HG03103 (cell line): Measurements from ENCODE around the gene TRAF3.

ENCODE experiments used
- ATAC-seq: cut with Tn5 transposase; IDR thresholded peaks from one replicate; pipeline ENCODE4 v1.9.1; 2021; ENCODE audit warnings: low read depth; ENCODE audit not compliant: unreplicated experiment

The TRAF3 gene

DNA sequence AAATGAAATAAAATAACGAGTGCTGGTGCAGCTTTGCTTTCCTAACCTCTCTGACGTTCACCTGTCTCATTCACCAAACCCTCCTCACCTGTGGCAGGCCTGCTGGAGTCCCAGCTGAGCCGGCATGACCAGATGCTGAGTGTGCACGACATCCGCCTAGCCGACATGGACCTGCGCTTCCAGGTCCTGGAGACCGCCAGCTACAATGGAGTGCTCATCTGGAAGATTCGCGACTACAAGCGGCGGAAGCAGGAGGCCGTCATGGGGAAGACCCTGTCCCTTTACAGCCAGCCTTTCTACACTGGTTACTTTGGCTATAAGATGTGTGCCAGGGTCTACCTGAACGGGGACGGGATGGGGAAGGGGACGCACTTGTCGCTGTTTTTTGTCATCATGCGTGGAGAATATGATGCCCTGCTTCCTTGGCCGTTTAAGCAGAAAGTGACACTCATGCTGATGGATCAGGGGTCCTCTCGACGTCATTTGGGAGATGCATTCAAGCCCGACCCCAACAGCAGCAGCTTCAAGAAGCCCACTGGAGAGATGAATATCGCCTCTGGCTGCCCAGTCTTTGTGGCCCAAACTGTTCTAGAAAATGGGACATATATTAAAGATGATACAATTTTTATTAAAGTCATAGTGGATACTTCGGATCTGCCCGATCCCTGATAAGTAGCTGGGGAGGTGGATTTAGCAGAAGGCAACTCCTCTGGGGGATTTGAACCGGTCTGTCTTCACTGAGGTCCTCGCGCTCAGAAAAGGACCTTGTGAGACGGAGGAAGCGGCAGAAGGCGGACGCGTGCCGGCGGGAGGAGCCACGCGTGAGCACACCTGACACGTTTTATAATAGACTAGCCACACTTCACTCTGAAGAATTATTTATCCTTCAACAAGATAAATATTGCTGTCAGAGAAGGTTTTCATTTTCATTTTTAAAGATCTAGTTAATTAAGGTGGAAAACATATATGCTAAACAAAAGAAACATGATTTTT lies 128.2 kb downstream of the TRAF3 start:
- ATAC-seq, result no peak

DNA sequence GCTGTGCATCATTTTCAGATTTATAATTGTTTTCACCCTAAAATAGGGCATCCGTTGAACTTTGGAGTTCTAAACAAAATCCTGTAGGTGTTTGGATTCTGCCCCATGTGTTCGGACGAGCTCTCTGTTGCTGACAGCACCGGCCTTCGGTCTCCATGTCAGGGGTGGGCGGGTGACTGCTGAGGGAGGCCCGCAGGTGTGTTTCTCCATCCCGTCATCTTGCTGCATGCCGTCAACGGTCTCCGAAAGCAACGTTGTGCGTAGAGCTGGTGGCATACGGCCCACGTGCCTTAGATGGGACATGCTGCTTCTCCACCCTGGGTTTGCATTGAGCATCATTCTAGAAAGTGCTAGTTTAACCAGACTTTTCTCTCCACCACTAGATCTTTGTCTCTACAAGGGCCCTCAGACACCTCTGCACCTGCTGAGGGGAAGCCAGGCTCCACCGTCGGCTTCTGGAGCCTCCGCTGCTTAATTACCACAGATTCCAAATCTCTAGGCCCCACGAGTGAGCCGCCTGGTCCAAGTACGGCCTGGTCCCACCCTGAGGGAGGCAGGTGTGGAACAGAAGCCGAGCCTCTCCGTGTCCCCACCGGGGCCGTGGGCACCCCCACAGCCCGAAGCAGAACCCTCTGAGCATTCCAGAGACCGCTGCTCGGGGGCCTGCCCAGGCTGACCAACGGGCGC lies 129.5 kb downstream of the TRAF3 start:
- ATAC-seq, result no peak

DNA sequence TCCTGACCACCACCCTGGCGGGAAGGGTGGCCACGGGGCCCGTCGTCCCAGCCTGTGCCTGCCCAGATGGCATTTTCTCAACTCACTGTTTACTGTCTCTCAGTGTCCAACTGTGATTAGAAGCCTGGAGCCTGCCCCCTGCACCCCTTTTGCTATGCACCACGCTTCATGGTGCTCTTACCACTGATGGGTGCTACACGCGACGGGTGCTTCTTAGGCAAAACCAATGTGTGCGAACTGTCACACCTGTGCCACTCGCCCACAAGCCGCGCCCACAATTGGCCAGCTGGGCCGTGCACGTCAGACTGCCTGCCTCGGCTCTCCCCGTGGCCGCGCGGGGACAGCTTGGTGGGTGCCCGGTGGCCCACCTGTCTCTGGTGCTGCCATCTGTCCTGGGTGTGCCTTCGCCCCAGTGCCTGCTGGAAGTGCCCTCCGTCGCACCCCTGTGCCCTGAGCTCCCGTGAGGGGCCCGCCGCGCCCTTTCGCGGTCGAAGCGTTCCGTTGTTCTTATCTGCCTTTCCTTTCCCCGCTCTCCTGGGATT lies 130.1 kb downstream of the TRAF3 start:
- ATAC-seq, result no peak

DNA sequence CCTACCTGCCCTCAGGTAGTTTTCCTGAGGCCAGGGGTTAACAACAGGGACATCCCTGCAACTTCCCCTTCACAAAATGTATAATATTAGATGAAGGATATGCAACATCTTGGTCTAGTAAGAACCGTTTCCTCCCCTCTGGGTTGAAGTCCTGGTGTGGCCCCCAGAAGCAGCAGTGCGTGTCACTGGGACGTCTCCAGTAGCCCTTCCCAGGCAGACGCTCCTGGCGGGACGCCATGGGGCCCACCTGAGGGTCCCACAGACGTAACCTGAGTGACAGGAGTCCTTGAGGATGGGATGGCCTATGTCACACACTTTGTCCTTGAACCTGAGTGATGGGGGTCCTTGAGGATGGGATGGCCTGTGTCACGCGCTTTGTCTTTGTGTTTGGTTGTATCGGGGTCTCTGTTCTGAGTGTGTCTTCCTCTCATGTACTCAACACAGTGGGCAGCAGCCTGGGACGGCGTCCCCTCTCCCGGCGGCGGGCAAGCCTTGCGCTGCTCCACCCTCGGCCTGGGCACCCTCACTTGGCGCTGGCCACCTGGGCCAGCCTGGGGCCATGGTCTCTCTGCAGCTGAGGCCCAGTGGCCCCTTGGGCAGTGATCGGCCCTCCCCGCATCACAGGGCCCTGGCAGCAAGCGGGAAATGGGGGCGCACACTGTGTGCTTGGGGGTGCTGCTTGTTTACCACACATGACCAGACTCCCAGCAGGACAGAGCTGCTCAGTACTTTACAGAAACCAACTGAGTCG lies 130.9 kb downstream of the TRAF3 start:
- ATAC-seq, result no peak

DNA sequence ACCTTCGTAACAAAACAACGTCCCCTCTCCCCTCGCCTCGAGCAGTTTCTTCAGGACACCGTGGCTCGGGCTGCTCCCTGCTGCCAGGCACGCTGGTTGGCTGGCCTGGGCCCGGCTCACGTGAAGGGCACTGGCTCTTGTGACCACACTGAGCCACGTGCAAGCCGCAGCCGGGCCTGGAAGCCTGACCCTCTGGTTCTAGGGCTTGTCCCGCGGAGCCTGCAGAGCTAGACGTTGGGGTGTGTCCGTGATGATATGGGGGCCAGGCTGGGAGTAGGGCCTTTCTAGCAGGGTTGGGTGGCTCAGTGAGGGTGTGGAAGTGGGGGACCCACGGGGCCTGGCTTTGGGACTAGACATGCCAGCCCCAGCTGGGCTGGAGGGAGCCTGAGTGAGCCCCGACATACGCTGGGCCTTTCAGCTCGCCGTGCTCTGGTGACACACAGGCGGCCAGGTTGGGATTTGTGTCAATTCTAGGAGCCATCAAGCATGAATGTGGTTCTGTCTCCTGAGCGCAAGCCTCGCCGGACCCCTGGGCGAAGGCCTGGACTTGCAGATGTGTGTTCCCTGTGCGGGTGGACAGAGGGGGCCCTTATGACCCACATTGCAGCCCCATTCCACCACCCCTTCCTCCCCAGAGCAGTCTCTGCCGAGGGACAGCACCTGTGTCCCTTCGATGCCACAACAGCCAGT lies 131.7 kb downstream of the TRAF3 start:
- no peak for ATAC-seq

DNA sequence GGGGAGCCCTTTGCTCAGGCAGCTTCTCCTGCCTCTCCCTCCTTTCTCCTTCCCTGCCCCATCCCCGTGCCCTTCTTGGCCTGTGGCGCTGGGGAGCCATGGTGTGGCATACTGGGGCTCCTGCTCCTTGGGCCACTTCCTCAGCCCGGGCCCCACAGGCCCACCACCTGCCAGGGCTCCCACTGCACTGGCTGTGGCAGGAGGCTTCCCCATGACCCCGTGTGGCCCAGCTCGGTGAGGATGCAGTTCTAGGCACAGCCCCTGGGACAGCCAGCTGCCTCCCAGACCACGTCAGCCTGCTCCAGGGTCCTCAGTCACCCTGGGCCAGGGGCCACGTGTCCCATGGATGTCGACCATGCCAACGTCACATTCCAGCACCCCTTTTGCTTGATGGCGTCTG lies 132.2 kb downstream of the TRAF3 start:
- no peak for ATAC-seq

DNA sequence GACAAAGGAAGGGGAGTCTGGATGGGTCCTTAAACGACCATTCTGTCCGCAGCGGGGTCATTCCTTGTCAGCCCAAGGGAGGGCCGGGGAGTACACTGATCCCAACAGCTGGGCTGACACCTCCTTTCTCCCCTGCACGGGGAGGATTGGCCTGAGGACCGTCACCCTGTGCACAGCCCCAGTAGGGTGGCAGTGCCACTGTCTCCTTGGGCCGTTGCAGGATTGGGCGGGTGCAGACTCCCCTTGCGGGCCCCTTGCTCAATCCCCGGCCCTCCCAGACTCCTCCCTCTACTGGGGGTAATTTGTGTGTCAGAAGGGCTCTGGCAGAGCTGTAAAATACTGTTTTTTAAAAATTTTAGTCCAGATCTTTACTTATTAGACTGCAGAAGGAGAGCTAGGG lies 132.7 kb downstream of the TRAF3 start:
- ATAC-seq, result no peak

DNA sequence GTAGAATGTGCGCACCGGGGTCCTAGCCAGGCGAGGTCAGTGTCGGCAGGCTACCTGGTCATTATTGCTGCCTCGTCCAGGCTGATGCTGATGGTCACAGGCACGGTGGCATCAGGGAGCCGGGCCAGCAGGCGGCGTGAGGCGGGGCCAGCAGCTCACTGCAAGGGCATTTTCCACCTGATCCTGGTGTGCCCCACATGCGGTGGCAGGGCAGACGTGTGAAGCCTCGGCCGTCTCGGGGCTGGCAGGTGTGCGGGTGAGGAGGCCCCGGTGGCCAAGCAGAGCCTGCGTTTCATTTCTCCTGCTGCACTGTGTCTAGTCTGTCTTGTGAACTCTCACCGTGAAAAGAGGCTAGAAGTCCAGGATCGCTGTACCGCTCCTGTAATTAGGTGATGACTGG lies 133.2 kb downstream of the TRAF3 start:
- ATAC-seq, result no peak

DNA sequence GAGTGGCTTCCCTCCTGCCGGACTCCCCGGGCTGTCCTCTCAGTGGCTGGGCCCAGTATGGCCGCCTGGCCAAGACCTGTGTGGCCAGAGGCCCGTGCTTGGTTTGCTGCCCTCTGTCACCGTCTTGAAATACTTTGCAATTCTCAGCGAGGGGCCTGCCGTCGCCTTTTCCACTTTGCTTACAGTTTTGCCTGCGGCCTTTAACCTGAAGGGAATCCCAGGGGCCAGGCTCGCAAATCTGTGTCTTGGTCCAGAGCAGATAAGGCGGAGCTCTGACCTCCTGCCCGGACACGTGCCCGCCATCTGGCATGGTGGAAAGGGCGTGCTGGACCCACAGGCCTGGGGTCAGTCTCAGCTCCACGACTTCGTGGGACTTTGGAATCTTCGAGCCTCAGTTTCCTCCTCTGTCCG lies 134.3 kb downstream of the TRAF3 start:
- no peak for ATAC-seq

DNA sequence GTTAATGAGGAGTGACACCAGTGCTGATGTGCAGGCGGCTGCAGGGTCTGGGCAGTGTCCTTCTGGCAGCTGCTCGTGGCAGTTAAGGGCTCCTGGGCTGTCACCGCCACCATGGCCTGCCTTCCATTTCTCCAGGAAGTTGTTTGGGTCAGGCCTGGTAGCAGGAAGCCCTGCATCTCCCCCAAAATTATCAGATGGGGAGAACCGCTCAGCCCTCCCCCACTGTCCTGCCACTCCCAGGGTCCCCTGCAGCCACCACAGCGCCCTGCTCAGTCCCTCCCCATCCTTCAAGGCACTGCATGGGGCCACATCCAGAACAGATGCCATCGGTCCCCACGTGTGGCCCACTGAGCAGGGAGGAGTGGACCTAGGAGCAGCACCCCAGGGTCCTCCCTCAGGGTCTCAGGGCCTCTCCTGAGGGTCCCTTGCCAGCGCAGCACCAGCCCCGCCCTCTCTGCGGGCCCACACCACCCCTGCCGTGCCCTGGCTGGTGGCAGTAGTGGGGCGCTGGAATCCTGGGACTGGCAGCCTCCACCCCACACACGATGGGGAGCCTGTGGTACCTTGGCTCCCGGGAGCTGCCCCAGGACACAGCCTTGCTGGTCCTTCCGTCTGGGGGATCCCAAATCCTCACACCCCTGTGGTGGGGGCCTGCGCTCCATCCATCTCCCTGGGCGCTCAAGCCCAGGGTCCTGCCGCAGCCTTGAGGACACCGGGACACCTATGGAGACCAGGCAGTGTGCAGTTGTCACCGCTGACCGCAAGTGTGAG lies 134.9 kb downstream of the TRAF3 start:
- ATAC-seq, result no peak

DNA sequence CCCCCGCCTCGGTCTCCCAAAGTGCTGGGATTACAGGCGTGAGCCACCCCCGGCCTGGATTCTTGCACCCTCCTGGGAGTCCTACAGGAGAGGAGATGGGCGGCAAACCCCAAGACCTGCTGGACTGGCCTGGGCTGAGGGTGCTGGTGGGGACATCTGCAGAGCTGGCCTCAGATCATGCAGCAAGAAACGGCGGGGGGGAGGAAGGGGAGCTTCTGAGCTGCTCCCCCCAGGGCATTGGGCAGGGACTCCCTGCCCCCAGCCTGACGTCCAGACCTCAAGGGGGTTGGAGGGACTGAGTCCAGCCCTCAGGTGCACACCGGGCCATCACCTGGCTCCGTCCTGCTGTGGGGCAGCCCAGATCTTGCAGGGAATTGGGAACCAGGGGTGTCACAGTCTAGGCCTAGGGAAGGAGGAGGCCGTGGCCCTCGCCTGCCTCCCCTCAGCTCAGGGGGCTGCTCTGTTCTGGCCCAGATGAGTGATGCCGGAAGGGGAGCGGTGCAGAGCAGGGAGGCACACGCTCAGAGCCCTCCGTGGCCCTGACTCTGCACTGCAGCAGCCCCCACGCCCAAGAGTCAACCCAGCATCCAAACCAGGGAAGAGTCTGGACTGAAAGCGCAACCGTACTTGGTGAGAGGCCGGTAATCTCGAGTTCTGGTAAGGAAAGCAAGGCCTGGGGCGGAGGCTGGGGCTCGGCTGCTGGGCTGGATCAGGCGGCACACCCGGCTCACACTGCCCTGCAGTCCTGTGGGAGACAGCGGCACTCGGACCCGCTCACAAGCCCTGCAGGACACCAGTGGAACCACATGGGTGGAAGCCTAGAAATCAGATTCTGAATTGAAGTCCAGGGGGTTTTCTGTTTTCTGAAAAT lies 136.3 kb downstream of the TRAF3 start:
- no peak for ATAC-seq

DNA sequence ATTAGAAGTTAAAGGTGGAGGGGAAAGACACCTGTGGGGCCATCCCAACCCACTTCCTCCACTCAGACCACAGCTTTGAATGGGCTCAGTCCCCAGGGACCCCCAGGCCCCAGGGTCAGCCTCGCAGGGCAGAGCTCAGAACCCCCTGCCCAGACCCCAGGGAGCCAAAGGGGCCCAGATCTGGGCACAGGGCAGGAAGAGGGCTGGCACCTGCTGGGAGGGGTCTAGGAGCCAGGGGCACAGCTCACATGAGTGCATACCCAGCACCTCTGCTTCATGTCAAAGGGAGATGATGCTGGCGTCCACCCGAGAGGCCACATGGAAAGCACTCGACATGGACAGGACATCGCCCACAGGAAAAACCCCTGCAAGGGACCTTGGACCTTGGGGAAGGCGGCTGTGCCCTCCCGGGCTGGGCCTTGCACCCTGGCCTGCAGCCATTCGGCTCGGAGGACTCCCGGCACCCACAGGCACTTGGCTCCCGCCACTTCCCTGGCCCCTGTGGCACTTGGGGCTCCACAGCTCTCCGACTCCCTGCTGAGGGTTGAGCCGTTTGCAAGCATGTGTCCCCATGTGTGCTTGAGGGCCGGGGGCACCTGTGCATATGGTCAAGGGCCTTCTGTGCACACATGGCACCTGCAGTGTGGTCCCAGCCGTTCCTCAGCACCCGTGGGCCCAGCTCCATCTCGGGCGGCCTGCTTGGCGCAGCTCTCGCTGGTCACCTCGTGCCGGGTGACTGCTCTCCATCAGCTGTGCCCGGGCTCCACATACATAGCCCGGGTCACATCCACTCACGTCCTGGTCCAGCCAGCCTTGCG lies 137.4 kb downstream of the TRAF3 start:
- no peak for ATAC-seq

DNA sequence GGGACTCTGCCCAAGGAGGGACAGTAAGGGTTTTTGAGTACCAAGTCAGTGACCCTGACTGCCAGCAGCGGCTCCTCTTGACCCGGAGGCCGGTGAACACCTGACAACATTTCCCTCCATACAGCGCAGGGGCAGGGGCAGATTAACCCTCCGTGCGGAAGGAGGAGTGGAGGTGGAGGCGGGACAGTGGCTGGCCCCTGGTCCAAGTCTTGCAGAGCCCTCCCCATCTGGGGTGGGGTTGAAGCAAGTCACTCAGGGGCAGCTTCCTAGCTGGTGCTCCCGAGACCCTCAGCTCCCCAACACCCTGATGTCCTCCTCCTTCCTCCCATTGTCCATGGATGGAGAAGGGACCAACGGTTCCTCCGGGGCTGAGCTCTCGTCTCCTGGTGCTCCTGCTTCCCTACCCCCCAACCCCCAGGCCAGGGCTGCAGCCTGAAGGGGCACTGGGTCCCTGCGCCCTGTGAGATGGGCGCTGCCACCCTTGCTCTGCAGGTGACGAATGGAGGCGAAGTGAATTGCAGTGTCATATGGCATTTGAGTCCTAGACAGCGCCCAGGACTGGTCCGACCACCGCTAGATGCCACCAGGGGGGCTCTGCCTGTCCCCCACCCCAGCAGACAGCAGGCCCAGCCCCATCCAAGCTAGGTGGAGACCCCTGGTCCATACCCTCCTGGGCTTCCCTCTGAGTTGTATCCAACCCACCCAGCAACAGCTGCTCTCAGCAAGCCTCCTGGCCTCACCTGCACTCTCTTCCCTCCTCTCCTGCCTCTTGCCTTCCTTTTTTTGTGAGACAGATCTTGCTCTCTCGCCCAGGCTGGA lies 138.3 kb downstream of the TRAF3 start:
- ATAC-seq, result no peak

DNA sequence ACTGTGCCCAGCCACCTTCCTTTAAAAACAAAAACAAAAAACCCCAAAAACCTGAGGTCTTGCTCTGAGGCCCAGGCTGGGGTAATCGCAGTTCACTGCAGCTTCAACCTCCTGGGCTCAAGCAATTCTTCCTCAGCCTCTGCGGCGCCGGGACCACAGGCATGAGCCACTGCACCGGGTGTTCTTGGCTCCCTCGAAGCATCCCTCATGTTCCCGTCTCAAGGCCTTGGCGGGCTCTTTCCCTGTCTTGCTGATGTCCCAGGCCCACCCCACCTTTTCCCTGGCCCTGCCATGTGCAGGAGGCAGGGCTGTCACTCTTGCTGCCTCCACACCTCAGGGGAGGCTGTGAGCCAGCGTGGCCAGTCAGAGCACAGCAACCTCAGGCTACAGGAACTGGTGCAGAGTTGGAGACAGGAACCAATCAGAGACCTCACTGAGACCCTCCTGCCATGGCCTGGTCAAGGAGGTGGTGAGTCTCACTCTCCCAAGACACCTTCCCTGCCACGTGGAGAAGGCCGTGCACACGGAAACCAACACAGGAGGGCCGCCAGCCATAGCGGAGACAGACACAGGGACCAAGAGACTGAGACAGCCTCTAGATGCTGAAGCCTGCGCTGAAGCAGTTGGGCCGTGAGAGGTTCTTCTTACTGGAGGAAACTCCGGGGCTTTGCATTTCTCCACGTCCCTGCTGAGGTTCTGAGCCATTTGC lies 139.3 kb downstream of the TRAF3 start:
- no peak for ATAC-seq

DNA sequence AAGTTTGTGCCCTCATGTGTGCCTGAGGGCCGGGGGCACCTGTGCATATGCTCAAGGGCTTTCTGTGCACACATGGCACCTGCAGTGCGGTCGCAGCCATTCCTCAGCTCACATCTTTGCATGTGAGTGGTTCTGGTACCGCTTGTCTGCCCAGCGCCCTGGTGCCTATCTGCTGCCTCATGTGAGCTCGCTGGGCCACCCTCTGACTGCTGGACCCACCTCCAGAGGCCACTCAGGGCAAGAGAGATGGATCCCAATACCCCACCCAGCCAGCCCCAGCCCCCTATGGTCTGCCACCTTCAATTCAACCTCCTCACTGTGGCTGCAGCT lies 139.8 kb downstream of the TRAF3 start:
- no peak for ATAC-seq

DNA sequence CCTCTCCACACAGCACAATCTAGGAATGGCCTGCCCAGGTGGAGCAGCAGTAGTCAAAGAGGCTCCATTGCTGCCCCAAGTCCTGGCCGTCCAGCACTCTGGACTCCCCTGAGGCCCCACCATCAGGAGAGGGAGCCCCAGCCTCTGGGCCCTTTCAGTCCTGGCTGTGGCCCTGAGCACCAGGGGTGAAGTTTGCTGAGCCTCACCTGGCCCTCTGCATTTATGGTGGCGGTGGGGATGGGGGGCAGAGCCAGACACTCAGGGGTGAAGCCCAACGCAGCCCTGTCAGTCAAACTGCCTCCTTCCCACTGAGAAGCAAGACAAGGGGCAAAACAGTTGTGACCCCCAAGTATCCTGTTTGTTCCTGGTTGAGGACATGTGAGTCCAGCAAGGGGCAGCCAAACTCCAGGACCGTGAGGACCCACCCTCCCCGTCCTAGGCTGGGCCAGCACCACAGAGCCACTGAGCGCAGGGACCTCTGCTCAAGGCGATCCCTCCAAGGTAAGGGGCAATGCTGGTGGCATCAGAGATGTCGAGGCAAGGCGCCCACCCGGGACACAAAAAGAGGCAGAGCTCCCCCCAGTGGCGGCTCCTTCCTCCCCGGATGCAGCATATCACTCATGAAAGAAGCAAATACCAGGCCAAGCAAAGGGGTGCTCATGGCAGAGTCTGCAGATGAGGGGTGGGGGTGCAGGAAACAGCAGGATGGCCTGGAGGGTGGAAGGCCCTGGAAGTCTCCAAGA lies 140.4 kb downstream of the TRAF3 start:
- no peak for ATAC-seq
